ENCODE results near the gene TBC1D4.

Gene TBC1D4, protein sequence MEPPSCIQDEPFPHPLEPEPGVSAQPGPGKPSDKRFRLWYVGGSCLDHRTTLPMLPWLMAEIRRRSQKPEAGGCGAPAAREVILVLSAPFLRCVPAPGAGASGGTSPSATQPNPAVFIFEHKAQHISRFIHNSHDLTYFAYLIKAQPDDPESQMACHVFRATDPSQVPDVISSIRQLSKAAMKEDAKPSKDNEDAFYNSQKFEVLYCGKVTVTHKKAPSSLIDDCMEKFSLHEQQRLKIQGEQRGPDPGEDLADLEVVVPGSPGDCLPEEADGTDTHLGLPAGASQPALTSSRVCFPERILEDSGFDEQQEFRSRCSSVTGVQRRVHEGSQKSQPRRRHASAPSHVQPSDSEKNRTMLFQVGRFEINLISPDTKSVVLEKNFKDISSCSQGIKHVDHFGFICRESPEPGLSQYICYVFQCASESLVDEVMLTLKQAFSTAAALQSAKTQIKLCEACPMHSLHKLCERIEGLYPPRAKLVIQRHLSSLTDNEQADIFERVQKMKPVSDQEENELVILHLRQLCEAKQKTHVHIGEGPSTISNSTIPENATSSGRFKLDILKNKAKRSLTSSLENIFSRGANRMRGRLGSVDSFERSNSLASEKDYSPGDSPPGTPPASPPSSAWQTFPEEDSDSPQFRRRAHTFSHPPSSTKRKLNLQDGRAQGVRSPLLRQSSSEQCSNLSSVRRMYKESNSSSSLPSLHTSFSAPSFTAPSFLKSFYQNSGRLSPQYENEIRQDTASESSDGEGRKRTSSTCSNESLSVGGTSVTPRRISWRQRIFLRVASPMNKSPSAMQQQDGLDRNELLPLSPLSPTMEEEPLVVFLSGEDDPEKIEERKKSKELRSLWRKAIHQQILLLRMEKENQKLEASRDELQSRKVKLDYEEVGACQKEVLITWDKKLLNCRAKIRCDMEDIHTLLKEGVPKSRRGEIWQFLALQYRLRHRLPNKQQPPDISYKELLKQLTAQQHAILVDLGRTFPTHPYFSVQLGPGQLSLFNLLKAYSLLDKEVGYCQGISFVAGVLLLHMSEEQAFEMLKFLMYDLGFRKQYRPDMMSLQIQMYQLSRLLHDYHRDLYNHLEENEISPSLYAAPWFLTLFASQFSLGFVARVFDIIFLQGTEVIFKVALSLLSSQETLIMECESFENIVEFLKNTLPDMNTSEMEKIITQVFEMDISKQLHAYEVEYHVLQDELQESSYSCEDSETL (N-terminal part only)

DNA sequence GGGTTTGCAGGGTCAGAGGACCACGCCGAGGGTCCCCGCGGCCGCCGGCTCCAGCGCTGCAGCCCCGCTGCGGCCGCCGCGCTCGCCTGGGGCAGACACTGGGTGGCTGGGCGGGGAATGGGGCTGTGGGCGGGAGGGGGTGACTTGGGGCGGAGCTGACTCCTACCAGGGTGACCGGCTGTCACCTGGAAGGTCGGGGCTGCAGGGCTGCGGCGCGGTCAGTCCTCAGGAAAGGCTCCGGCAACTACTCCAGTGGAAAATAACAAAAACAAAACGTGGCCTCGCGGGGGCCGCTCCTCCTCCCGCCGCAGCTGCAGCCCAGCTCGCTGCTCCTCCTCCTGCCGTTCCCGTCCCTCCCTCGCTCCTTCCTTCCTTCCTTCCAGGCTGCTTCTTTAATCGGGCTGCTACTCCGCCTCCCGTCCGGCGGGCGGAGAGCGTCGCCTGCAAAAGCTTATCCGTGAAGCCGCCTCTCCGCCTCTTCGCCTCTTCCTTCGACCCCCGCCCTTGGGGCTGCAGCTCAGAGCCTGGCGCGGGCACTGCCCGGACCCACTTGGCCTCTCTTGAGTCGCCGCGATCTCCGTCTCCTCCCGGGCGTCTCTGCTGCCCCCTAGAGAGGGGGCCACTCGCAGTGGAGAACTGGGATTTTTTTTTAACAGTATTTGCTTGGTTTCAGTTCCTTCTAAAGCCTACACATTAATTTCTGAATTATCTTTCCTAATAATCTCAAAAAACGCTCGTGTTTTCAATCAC is at the start of gene TBC1D4:
Gene TBC1D4, minus strand, starts transcription at position 100 of the 750 bp plus-strand sequence. CDS start 402 bp downstream, outside the sequence.
- DNase-seq (ENCODE audit: extremely low read depth, low read depth): peak; percentile 67
- TF ChIP-seq, protein P1, sequence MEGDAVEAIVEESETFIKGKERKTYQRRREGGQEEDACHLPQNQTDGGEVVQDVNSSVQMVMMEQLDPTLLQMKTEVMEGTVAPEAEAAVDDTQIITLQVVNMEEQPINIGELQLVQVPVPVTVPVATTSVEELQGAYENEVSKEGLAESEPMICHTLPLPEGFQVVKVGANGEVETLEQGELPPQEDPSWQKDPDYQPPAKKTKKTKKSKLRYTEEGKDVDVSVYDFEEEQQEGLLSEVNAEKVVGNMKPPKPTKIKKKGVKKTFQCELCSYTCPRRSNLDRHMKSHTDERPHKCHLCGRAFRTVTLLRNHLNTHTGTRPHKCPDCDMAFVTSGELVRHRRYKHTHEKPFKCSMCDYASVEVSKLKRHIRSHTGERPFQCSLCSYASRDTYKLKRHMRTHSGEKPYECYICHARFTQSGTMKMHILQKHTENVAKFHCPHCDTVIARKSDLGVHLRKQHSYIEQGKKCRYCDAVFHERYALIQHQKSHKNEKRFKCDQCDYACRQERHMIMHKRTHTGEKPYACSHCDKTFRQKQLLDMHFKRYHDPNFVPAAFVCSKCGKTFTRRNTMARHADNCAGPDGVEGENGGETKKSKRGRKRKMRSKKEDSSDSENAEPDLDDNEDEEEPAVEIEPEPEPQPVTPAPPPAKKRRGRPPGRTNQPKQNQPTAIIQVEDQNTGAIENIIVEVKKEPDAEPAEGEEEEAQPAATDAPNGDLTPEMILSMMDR (IDR thresholded peaks at IDR 0.05; ENCODE audit: low read depth, low read length): peak; percentile 88

DNA sequence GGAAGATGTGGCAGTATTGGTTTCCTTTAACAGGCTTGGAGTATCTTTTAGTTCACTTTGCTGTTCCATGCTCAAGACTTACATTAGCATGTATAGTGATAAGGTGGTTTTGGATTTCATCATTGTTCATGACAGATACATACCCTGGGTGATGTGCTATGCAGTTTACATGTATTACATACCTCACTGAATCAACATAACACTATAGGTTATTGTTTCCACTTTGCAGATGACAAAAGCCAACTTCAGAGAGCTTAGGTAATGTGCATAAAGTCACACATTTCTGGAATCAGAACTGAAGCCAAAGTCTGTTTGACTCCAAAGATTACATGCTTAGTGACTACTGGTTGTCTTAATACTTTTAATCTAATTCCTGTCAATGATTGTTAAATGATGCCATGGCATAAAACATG is 48.6 kb upstream of the TBC1D4 start:
- no peak for DNase-seq (ENCODE audit: extremely low read depth, low read depth)
- TF ChIP-seq, protein P1 (IDR thresholded peaks at IDR 0.05; ENCODE audit: low read depth, low read length): no peak

DNA sequence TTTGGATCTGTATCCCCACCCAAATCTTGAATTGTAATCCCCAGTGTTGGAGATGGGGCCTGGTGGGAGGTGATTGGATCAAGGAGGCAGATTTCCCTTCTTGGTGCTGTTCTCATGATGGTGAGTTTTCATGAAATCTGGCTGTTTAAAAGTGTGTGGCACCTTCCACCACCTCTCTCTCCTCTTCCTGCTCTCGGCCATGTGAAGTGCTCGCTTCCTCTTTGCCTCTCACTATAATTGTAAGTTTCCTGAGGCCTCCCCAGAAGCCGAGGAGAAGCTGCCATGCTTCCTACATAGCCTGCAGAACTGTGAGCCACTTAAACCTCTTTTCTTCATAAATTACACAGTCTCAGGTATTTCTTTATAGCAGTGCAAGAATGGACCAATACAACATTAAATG is 40.0 kb upstream of the TBC1D4 start:
- TF ChIP-seq, protein P1 (IDR thresholded peaks at IDR 0.05; ENCODE audit: low read depth, low read length): no peak
- DNase-seq (ENCODE audit: extremely low read depth, low read depth): no peak

DNA sequence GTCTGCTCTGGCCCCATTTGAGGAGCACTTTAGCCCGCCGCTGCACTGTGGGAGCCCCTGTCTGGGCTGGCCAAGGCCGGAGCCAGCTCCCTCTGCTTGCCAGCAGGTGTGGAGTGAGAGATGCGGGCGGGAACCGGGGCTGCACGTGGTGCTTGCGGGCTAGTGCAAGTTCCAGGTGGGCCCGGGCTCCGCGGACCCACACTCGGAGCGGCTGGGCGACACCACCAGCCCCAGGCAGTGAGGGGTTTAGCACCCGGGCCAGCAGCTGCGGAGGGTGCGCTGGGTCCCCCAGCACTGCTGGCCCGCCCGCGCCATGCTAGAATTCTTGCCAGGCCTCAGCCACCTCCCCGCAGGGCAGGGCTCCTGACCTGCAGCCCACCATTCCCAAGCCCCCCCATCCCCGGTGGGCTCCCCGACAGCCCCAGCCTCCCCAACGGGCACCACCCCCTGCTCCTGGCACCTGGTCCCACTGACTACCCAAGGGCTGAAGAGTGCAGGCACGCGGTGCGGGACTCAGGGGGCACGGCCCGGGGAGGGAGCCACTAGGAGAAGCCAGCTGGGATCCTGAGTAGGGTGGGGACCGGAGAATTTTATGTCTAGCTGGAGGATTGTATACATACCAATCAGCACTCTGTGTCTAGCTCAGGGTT is 36.6 kb upstream of the TBC1D4 start:
- no peak for DNase-seq (ENCODE audit: extremely low read depth, low read depth)
- TF ChIP-seq, protein P1 (IDR thresholded peaks at IDR 0.05; ENCODE audit: low read depth, low read length): no peak

DNA sequence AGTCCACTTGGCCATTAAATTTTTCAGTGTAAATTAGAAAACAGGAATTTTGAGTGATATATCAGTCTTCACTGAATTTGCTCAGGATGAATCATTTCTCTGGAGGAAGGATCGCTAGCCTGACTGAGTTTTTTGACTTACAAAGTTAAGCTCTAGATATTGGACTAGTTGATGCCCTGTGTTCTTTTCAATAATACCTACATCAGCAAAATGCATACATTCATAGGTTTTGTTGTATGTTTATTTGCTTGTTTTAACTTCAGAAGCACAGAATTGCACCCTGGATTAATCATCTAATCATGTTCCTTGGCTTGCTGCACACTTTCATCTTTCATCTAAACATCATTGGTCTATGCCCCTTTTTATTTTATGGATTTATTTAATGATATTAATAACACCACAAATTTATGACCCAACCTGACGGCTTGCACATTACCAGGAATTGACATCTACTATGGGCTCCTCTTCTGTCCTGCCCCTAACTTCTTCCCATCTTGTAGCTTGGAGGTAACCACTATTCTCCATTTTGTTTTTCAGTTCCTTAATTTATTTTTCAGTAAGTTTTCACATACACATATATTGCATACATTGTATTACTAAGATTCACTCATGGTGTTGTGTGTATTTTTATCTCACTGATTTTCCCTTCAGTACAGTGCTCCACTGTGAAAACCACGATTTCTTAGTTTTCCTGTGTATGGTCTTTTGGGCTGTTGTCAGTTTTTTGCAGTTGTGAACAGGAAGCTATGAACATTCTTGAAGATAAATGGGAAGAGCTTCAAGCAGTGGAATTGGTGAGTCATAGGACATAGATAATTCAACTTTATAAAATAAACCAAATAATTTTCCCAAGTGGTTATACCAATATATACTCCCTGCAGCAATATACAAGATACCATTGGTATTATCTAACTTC is 32.4 kb upstream of the TBC1D4 start:
- TF ChIP-seq, protein P1 (IDR thresholded peaks at IDR 0.05; ENCODE audit: low read depth, low read length): no peak
- no peak for DNase-seq (ENCODE audit: extremely low read depth, low read depth)

Data from AG09319 (cell line).